ENCODE results near the gene GOLGA7B.

DNA sequence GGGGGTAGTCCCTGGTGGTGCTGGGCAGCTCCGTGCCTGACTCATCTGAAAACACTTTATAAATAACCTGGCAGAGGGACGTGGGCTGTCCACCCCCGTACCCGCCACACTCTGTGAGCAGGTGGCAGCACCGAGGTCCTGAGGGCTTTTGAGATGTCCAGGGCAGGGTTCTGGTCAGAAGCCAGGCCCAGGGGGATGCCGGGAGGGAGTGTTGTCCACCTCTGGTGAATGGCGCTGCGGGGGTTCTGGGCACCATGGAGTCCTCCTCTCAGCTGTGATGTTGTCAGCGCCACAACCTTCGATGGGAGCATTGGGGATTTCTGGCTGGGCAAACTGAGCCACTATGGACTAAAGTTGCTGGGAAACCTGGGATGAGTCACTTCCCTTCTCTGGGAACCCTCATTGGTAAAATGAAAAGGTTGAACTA, 27.4 kb upstream of the GOLGA7B start:
- TF ChIP-seq, protein P1, sequence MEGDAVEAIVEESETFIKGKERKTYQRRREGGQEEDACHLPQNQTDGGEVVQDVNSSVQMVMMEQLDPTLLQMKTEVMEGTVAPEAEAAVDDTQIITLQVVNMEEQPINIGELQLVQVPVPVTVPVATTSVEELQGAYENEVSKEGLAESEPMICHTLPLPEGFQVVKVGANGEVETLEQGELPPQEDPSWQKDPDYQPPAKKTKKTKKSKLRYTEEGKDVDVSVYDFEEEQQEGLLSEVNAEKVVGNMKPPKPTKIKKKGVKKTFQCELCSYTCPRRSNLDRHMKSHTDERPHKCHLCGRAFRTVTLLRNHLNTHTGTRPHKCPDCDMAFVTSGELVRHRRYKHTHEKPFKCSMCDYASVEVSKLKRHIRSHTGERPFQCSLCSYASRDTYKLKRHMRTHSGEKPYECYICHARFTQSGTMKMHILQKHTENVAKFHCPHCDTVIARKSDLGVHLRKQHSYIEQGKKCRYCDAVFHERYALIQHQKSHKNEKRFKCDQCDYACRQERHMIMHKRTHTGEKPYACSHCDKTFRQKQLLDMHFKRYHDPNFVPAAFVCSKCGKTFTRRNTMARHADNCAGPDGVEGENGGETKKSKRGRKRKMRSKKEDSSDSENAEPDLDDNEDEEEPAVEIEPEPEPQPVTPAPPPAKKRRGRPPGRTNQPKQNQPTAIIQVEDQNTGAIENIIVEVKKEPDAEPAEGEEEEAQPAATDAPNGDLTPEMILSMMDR (IDR thresholded peaks at IDR 0.05), result no peak
- TF ChIP-seq POLR2AphosphoS5 (IDR thresholded peaks at IDR 0.05), result no peak
